Activated effector memory CD4-positive, alpha-beta T cell treated with anti-CD3 and anti-CD28 coated beads, Interleukin-2, amount 50 U/mL, for 16 hours (primary cell): ENCODE measurements around the gene CNIH1.
"Not testable (repeated sequence)": the region's sequence is repeated elsewhere in the genome, so short reads cannot be mapped to it uniquely, and the experiment has no call there.

Source experiments
- DNase-seq: peaks from one replicate; pipeline ENCODE4 v3.0.0-alpha.2; 2020

The CNIH1 gene

DNA sequence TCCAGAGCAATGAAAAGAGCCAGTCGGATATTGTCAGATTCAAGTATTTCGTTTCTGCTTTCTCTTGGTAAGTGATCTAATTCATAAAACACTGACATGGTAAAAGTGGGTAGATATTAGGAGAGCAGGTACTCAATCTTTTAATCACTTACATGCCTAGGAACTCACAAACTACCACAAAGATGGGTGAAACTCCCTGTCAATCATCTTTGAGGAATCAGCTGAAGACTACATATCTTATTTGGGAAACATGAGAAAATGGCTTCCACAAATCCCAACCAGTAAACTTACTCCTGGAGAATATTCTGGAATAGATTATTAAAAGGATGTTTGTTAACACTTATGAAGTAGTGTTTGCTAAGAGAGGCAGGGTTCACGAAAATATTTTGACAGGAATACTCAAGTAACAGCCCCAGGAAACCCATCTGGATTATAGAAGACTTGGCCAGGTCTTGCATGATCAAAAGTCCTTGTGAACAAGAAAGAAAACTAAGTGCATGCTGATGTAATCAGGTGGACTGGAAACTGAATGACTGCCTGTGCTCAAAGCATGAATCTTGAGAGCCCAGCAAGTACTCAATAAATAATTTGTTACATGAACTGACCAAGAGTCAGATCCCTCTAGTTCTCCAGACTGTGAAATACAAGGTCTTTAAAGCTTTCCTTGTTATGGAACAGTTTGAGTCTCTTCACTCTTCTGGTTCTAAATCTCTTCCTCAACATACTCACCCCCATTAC, 15.5 kb downstream of the CNIH1 start:
- no peak for DNase-seq

DNA sequence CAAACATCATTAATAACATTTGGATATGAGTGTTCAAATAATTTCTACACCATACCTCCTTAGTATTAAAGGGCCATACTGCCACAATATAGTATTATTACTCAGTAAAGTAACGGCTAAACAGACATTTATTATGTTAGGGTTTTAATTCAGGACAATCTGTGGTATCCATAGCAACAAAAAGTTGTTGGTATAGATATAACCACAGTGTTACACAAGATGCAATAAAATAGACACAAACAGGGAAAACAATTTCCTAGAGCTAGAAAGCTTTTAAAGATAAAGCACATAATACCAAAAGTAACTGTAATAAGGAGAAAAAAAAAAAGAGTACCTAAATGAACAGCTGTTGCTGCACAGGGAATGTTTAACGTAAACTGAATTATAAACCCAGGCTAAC, 16.1 kb downstream of the CNIH1 start:
- no peak for DNase-seq

DNA sequence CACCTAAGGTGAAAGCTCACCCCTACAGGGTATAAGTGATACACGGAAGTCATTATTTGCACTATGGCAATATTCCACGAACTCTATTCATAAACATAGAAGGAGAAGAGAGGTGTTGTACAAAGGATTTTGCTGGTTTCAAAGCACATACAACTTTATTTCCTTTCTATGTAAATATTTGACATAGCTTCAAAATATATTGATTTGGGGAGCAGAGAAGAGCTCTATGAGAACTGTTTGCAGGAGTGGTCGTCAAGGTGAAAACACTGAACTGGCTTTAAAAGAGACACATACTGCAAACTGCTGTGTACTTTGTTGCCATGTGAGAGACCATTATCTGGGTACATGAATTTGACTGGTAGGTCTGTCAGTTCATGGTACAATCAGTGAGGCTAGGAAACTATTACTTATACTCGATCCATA, 16.7 kb downstream of the CNIH1 start:
- DNase-seq: no peak

DNA sequence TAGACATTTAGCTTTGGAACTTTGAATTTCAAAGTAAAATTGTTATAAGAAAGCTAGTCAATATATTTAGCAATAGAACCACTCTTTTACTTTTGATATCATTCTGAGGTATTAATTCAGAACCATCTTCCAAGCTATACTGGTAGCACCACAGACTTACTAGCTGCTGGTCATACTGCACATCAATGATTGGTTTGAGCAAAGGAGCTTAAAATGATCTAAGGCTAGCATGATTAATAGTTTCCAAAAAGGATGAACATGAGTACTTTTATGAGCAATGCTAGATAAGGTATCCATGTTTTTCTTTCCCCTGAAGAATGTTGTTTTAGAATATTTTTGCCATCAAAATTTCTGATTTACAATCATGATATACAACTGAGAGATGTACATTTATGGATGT, 17.2 kb downstream of the CNIH1 start:
- DNase-seq: no peak

DNA sequence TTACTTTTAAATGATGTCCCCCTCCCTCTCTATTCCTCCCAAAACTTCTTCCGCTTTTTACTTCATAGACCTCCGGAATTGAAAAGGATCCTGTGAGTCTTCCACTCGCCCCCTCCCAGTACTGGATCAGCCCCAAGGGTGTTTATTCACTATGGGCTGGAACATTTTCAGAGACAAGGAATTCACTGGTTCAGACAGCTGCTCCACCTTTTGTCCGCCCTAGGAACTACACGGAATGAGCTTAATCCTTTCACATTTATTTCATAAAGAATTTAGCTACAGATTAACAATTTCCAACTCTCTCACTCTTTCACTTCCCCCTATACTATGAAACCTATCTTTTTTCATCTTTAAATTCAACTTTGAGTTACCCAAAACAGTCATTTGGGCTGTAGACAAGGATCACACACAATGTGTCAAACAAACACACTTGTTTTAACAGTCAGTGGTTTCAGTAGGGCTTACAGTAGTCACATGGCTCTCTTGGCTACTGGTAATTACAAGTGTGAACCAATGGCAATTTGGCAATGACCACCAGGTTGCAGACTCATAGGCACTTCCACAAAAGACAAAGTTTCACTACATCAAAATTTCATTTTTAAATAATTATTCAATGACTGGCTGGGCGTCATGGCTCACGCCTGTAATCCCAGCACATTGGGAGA, 20.6 kb downstream of the CNIH1 start:
- DNase-seq: no peak

DNA sequence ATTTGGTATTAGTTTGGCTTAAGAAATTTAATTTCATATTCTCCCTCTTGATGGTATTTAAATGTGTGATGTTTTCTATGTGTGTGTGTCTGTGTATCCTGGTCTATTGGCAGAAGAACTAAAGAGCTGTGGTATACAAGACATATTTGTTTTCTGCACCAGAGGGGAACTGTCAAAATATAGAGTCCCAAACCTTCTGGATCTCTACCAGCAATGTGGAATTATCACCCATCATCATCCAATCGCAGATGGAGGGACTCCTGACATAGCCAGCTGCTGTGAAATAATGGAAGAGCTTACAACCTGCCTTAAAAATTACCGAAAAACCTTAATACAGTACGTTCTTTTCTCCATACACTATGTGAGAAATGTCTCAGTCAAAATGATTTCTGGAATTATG, 29.8 kb downstream of the CNIH1 start:
- DNase-seq: no peak

DNA sequence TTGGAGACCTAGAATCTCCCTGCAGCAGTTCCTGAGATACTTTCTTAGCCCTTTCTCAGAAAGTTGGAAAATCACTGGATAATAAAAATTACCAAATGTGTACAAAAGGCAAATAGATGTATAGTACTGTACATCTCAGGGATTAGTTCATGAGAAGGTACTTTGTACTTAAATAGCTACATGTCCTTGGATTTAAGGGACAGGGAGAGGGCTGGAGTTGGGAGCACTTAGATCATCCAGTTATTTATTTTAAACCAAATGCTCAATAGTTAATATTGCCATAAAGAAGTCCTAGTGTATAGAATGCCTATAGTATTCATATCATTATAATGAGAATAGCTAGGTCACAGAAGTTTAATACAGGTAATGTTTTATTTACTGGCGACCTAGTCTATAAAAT, 31.0 kb downstream of the CNIH1 start:
- DNase-seq: no peak

DNA sequence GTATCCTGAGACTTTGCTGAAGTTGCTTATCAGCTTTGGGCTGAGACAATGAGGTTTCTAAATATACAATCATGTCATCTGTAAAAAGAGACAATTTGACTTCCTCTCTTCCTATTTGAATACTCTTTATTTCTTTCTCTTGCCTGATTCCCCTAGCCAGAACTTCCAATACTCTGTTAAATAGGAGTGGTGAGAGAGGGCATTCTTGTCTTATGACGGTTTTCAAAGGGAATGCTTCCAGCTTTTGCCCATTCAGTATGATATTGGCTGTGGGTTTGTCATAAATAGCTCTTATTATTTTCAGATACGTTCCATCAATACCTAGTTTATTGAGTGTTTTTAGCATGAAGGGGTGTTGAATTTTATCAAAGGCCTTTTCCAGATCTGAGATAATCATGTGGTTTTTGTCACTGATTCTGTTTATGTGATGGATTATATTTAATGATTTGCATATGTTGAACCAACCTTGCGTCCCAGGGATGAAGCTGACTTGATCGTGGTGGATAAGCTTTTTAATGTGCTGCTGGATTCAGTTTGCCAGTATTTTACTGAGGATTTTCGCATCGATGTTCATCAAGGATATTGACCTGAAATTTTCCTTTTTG, 37.7 kb downstream of the CNIH1 start:
- not testable (repeated sequence) for DNase-seq

DNA sequence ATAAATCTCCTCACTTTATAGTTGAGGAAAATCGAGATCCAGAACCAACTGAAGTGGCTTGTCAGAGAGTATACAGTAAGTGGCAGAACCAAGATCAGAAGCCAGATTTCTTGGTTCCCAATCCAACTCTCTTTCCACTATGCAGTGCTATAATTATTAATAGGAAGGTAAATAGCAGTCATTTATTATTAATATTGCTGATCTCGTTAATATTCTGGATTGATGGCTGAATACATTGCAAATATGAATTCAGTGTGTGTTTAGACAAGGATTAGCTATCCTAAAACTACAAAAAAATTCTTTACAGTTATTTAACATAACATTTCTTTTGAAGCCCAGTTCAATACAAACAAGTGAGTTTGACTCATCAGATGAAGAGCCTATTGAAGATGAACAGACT, 41.6 kb downstream of the CNIH1 start:
- no peak for DNase-seq

DNA sequence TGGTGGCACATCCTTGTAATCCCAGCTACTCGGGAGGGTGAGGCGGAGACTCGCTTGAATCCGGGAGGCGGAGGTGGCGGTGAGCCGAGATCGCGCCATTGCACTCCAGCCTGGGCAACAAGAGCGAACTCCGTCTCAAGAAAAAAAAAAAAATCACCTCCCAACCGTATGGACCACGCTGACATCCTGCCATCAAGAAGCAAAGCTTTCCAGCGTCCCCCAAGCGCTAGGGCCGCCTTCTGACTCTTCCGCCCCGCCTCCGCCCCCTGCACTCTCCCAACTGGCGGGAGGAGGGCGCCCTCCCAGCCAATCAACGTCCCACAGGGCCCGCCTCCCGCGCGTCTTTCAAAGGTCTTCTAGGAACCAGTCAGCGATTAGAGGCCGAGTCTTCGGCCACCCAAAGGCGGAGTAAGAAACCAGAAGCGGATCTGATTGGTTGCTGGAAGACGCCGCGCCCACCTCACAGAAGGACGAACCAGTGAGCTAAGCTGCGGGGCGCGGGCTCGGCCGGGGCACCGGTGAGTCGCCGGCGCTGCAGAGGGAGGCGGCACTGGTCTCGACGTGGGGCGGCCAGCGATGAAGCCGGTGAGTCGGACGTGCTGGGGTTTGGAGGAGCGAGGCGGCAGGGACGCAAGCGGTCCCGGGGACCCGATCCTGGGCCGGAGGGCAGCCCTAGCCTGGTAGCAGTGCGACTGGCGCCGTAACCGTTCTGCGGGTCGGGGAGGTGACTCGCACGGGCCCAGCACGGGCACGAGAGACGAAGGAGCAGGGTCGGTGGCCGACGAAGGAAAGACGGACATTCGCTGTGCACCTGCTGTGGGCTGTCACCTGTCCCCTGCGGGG, 44.5 kb downstream of the CNIH1 start, which contains the start of gene CDKN3:
CDKN3 (plus strand) TSS at position 515 of the 843 bp plus-strand sequence; CDS start at position 577, 62 bp downstream.
- DNase-seq: peak; percentile 99

DNA sequence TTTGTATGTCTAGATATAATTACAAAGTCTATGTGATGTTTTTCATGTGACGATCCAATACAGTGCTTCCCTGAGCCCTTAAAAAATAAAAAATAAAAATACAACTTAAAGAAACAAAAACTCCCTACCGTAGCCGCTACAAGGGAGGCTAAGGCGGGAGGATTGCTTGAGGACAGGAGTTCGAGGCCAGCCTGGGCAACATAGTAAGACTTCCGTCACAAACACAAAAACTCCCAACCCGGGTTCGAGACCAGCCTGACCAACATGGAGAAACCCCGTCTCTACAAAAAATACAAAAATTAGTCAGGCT, 45.0 kb downstream of the CNIH1 start:
- DNase-seq: no peak

DNA sequence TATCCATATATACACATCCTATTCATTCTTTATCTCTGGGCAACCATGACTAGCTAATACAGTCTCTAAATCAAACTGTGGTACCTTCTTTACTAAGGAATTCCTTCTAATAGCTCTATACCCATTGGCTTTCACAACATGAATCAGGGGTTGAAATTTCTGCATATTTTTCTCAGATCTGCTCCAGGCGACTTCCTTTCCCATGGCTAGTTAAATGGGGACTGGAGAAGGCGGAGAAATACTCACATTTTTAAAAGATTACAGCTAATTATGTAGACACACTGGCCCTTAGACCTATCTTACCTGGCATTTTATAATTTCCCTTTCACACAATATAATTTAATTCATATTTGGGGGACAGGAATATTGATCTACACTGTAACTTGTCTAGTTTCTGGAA, 45.5 kb downstream of the CNIH1 start:
- DNase-seq: no peak

DNA sequence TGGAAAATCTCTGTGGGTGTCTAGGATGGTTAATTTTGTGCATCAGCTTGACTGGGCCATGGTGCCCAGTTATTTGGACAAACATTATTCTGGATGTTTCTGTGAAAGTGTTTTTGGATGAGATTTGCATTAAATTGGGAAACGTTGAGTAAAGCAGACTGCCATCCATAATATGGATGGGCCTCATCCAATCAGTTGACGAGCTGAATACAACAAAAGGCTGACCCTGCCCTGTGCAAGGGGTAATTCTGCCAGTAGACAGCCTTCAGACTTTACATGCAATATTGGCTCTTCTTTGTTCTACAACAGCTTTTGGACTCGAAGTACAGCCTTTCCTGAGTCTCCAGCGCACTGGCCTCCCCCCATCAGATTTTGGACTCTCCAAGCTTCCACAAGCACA, 45.9 kb downstream of the CNIH1 start:
- DNase-seq: no peak

DNA sequence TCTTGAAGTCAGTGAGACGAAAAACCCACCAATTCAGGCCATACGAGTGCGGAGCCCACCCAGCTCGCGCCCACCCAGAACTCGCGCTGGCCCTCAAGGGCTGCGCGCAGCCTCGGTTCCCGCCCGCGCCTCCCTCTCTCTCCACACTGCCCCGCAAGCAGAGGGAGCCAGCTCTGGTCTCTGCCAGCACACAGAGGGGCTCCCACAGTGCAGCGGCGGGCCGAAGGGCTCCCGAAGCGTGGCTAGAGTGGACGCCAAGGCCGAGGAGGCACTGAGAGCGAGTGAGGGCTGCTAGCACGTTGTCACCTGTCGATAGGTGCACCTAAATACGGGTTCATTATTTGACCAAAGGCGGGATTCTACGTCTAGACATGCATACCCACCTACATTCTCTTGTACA, 46.6 kb downstream of the CNIH1 start:
- DNase-seq: no peak

DNA sequence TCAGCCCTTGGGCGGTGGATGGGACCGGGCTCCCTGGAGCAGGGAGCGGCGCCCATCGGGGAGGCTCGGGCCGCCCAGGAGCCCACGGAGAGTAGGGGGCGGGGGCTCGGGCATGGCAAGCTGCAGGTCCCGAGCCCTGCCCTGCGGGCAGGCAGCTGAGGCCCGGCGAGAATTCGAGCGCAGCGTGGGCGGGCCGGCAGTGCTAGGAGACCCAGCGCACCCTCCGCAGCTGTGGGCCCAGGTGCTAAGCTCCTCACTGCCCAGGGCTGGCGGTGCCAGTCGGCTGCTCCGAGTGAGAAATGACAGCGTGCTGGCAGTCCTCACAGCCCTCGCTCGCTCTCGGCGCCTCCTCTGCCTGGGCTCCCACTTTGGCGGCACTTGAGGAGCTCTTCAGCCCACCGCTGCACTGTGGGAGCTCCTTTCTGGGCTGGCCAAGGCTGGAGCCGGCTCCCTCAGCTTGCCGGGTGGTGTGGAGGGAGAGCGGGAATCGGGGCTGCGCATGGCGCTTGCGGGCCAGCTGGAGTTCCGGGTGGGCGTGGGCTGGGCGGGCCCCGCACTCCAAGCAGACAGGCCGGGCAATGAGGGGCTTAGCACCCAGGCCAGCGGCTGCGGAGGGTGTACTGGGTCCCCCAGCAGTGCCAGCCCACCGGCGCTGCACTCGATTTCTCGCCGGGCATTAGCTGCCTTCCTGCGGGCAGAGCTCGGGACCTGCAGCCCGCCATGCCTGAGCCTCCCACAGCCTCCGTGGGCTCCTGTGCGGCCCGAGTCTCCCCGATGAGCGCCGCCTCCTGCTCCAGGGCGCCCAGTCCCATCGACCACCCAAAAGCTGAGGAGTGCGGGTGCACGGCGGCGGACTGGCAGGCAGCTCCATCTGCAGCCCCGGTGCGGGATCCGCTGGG, 47.9 kb downstream of the CNIH1 start:
- not testable (repeated sequence) for DNase-seq

DNA sequence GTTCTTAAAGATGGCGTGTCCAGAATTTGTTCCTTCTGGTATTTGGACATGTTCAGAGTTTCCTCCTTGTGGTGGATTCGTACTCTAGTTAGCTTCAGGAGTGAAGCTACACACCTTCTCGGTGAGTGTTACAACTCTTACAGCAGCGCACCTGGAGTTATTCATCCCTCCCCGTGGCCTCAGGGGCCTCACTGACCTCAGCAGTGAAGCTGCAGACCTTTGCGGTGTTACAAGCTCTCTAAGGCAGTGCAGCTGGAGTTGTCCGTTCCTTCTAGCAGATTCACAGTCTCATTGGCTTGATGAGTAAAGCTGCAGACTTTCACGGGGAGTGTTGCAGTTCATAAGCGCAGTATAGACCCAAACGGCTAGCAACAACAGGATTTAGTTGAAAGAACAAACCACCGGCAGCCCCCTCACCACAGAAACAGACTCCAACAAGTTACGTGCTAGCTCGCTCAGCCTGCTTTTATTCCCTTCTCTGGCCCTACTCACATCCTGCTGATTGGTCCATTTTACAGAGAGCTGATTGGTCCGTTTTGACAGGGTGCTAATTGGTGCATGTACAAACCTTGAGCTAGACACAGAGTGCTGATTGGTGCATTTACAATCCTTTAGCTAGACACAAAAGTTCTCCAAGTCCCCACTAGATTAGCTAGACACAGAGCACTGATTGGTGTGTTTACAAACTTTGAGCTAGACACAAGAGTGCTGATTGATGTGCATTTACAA, 48.9 kb downstream of the CNIH1 start:
- DNase-seq: no peak

DNA sequence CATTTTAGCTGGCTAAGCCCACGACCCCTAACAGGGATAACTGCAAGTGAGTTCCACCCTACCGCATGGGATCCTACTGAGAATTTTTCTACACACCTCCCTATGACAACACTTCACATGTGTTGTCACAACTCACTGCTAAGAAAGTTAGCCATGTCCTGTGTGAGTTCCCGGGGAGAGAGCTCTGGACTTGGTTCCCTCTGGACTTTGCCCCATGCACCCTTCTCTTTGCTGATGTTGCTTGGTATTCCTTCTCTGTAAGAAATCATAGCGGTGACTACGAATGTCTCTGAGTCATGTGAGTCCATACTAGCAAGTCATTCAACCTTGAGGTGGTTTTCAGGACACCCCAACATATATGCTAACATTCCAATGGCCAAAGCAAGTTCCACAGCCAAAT, 53.8 kb downstream of the CNIH1 start:
- no peak for DNase-seq

DNA sequence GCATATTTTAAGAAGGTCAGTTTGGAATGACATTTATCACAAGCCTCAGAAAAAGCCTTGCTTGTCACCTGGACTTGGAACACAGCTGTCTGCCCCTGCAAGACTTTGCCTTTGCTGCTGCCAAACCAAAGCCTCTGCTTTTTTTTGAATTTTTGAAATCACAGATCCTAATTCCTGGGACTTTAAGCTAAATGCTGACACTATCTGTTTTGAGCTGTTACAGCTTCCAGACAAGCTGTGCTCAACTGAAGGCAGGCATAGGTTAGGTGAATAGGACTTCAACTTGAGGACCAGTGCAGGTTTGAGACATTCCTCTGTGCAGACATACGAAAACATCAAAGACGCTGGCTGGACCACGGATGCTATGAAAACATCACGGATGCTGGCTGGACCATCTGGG, 55.6 kb downstream of the CNIH1 start:
- no peak for DNase-seq

DNA sequence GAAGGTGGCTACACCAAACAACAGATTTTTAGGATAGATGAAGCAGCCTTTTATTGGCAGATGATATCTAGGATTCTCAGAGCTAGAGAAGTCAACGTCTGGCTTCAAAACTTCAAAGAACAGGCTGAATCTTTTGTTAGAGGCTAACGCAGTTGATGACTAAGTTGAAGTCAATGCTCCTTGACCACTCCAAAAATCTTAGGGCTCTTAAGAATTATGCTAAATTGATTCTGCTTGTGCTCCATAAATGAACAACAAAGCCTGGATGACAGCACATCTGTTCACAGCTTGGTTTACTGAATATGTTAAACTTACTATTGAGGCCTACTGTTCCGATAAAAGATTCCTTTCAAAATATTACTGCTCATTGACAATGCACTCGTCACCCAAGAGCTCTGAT, 57.3 kb downstream of the CNIH1 start:
- no peak for DNase-seq

DNA sequence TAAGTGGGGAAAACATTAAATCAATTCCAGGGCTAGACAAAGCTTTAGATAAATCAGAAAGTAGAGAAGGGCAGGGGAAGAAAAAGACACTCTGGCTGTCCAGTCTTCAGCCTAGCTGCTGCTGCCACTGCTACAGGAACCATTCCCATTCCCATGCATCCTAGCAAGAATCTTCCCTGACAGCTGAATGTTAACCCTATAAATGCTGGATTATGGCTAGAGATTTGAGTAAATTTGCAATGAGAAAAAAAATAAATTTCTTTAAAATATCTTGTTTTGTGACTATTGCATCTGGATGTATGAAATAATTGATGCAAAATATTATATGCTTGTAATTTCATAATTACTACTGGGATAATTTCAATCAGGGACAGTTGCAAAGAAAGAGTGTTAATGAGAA, 59.4 kb downstream of the CNIH1 start:
- no peak for DNase-seq

DNA sequence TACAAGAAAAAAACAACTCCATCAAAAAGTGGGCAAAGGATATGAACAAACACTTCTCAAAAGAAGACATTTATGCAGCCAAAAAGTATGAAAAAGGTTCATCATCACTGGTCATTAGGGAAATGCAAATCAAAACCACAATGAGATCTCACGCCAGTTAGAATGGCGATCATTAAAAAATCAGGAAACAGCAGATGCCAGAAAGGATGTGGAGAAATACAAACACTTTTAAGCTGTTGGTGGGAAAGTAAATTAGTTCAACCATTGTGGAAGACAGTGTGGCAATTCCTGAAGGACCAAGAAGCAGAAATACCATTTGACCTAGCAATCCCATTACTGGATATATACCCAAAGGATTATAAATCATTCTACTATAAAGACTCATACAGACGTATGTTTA, 60.6 kb downstream of the CNIH1 start:
- DNase-seq: not testable (repeated sequence)

DNA sequence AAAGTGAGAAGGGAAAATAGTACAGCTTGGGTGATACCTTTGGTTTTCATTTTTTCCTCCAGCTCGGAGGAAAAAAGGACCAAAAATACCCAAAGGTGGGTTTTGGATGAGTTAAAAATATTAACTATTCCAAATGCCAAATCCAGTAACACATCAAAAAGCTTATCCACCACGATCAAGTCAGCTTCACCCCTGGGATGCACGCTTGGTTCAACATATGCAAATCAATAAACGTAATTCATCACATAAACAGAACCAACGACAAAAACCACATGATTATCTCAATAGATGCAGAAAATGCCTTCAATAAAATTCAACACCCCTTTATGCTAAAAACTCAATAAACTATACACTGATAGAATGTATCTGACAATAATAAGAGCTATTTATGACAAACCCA, 62.3 kb downstream of the CNIH1 start:
- DNase-seq: not testable (repeated sequence)
